GM13976 (cell line): ENCODE data around the gene OSBPL1A.

Experiments used
- DNase-seq: peaks from one replicate; pipeline ENCODE4 v3.0.0; 2012; ENCODE audit warnings: low spot score
- in situ Hi-C: fragments of 300-500 bp; cut with MboI; formaldehyde crosslinking; loops from one replicate; pipeline ENCODE4 v1.12.0; 2022; ENCODE audit warnings: low sequenced_read_pairs, mixed read lengths, inconsistent platforms; ENCODE audit not compliant: unreplicated experiment
- TF ChIP-seq, protein P1 (sequence below): IDR thresholded peaks from 2 replicates; pipeline ENCODE4 v1.5.1; 2012; ENCODE audit warnings: borderline replicate concordance, mild to moderate bottlenecking; ENCODE audit not compliant: insufficient read depth; ENCODE audit errors: extremely low read depth, missing control alignments, control extremely low read depth

OSBPL1A gene

DNA sequence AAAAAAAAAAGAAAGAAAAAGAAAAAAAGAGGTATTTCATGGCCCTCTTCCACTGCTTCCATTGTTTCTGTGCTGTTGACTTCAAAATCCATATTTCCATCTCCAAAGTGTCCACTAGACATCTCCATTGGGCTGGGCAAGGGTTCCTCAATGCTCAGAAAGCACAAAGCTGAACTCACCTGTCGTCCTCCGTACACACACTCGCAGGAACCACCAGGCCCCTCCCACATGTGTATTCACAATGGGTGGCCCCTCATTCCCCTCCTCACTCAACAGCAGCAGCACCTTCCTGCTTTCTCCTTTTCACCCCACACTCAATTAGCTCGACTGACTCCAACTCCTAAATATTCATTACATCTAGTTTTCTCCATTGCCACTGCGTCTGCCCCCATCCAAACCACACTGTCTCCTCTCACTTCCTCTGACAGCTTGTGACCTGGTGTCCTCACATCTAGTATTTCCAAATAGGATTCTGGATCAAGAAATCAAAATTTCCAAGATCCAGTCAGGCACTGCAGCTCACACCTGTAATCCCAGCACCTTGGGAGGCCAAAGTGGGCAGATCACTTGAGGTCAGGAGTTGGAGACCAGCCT, 25.2 kb downstream of the OSBPL1A start:
- TF ChIP-seq, protein P1, sequence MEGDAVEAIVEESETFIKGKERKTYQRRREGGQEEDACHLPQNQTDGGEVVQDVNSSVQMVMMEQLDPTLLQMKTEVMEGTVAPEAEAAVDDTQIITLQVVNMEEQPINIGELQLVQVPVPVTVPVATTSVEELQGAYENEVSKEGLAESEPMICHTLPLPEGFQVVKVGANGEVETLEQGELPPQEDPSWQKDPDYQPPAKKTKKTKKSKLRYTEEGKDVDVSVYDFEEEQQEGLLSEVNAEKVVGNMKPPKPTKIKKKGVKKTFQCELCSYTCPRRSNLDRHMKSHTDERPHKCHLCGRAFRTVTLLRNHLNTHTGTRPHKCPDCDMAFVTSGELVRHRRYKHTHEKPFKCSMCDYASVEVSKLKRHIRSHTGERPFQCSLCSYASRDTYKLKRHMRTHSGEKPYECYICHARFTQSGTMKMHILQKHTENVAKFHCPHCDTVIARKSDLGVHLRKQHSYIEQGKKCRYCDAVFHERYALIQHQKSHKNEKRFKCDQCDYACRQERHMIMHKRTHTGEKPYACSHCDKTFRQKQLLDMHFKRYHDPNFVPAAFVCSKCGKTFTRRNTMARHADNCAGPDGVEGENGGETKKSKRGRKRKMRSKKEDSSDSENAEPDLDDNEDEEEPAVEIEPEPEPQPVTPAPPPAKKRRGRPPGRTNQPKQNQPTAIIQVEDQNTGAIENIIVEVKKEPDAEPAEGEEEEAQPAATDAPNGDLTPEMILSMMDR, result no peak
- no peak for DNase-seq
- in situ Hi-C loops, result no loop called here

DNA sequence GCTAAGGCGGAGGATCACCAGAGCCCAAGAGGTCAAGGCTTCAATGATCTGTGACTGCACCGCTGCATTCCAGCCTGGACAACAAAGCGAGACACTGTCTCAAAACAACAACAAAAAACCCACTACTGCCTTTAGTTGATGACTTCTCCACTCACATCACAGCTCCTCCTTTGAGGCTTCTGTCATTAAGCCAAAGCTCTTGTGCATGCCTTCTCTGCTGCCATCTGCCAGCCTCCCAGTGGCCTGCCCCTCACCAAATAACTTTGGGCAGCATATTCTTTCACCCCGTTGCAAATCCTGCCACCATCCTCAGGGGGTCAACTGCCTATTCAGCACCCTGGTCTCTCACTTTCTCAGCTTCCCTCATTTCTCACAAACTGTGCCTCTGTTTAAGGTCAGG, 27.5 kb downstream of the OSBPL1A start:
- in situ Hi-C loops, result no loop called here
- DNase-seq, result no peak
- TF ChIP-seq, protein P1, result no peak

DNA sequence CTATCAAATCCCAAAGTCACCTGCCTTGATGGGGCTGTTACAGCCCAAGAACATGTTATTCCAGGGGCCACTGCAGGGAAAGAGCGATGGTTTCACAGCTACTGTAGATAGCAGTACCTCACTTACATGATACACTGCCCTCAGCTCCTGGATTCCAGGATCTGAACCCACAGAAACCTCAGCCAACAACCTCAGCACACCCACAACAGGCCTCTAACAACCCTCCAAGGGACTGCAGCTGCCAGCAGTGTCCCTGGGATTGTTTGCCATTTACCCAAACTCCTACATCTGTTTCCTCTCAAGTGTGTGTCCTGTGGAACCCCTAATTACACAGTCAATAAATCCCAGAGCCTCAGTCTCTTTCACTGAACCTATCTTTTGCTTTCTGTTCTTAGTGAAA, 28.2 kb downstream of the OSBPL1A start:
- in situ Hi-C loops, result no loop called here
- TF ChIP-seq, protein P1, result no peak
- no peak for DNase-seq

DNA sequence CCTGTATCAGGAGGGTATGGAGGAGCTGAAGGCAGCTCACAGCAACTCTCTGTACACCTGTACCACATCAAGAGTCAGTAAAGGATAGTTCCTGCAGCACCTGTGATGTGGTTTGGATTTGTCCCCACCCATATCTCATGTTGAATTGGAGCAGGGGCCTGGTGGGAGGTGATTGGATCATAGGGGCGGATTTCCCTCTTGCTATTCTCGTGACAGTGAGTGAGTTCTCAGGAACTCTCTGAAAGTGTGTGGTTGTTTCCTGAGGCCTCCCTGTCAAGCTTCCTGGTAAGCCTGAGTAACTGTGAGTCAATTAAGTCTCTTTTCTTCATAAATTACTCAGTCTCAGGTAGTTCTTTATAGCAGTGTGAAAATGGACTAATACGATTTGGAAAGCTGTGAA, 28.9 kb downstream of the OSBPL1A start:
- in situ Hi-C loops, result no loop called here

DNA sequence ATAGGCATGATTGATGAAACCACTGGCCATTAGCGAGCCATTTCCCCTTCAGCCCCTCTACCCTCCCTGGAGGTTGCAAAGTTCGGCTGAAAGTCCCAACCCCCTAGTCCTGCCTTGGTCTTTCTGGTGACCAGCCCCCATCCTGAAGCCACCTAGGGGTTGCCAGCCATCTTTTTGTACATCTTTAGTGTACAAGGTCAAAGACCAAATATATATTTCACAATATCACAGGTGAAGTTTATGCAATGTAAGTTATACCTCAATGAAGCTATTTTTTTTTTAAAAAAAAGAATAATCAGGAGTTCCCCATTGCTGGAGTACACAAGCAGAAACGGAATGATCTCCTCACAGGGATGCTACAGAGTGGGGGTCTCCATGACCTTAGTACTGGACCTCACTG, 31.3 kb downstream of the OSBPL1A start:
- in situ Hi-C loops, result no loop called here
- DNase-seq, result no peak
- TF ChIP-seq, protein P1, result no peak

More for the DNA sequence above, 28.9 kb downstream of the OSBPL1A start:
- no peak for DNase-seq
- TF ChIP-seq, protein P1, result no peak

DNA sequence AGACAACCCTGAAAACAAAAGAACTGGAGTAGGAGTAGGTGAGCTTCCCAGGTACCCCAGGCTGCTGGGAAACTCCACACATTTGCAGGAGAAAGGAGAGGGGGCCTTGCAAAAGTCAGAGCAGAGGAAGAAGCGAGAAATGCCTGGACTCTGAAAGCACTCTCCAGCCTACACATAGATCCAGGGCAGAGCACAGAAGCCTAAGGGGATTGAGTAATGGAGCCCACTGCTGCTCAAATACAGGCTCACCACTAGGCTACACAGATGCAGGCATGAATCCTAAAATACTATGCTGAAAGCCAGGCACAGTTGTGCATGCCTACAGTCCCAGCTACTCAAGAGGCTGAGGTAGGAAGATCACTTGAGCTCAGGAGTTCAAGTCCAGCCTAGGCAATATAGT, 33.4 kb downstream of the OSBPL1A start:
- in situ Hi-C loops, result no loop called here
- TF ChIP-seq, protein P1, result no peak
- DNase-seq, result no peak
